ENCODE data around the gene GNG14.
"Not testable (repeated sequence)": the region's sequence is repeated elsewhere in the genome, so short reads cannot be mapped to it uniquely, and the experiment has no call there.

GNG14 gene

DNA sequence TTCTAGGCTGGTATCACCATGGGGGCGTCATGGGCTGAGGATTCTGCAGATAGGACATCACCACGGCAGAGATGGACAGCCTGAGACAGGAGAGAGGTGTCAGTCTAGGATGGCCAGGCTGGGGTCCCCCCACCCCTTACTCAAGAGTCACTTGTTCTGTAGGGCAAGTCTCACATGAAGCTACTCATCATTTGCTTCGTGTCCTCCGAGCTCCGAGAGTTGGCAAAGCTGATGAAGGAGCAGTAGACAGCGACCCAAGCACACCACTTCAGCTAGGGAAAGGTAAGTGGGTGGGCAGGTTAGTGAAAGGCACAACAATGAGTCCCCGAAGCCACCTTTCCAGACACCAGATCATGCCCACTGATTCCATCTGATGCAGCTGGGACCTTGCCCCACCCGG is 19.5 kb upstream of the GNG14 start:
- DNase-seq, result no peak

DNA sequence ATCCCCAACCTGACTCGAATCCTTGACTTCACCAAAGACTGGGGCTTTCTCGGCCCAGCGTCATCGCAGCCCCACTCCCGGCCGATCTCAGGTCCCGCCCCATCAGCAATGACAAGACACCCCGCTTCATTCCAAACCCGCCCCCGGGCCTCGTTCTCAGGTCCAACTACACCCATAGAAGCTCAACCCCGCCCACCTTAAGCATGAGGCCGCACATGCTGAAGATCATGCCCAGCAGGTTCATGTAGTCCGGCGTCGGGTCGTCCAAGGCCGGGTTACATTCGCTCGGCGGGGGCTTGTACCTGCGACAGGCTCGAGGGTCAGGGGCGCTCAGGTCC is 18.9 kb upstream of the GNG14 start:
- DNase-seq, result peak; percentile 54

DNA sequence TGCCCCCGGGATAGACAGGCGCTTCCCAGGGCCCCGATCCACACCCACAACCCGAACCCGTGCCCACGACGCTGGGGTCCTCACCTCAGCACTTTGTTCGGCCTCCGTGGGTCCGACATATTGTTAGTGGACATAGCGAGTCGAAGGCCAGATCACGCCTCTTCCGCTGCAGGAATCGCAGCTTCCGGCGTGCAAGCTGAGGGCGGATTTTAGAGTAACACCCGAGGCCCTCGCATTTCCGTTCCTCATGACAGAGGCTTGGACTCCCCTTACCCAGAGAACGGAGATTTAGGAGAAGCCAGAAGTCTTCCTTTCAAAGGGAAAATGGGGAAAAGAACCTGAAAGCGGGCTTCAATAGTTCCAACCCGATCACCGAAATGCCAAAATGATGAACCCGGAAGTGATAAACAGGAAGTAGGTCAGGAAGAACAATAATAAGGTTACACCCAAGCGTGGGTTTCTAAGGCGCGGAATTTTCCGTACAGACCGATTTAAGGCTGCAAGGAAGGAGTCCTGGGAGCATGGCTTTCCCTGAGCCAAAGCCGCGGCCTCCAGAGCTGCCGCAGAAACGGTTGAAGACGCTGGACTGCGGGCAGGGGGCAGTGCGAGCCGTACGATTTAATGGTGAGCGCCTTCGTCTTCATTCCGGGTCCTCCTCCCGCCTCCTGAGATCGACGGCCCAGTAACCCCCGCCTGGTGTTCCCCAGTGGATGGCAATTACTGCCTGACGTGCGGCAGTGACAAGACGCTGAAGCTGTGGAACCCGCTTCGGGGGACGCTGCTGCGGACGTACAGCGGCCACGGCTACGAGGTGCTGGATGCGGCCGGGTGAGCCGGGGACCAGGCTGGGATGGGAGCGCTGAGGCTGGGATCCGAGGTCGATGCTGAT is 18.3 kb upstream of the GNG14 start:
- DNase-seq, result peak; percentile 85

DNA sequence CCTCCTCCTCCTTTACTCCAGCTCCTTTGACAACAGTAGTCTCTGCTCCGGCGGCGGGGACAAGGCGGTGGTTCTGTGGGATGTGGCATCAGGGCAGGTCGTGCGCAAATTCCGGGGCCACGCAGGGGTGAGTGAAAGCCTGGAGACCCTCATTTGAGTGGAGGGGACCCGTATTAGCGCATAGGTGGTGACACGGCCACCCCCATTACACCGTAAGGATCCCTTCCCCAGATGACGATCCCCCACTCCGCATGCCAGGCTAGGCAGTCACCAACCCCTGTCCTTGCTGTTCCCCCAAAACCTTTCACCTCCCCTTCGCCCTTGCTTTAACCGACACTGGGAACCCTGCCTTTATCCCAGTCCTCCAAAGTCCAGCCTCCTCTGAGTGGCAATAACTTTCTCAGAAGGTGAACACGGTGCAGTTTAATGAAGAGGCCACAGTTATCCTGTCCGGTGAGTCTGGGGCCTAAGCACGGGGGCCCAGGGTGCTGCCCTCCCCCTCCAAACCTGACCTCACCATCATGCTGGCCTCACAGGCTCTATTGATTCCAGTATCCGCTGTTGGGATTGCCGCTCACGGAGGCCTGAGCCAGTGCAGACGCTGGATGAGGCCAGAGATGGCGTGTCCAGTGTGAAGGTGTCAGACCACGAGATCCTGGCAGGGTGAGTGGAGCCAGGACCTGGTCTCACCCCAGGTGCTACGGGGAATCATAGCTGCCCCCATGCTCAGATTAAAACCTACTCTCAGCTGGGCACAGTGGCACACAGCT is 17.5 kb upstream of the GNG14 start:
- DNase-seq, result no peak

DNA sequence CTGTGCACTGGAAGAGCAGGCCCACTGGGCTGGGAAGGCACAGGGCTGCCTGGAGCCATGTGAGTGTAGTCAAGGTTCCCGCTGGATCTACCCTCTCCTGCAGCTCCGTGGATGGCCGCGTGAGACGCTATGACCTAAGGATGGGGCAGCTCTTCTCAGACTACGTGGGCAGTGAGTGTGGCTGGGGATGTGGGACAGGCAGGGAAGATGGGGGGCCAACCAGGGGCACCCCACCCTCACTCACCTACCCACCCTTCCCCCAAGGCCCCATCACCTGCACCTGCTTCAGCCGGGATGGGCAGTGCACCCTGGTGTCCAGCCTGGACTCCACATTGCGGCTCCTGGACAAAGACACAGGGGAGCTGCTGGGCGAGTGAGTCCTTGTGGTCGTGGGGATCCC is 15.1 kb upstream of the GNG14 start:
- no peak for DNase-seq

DNA sequence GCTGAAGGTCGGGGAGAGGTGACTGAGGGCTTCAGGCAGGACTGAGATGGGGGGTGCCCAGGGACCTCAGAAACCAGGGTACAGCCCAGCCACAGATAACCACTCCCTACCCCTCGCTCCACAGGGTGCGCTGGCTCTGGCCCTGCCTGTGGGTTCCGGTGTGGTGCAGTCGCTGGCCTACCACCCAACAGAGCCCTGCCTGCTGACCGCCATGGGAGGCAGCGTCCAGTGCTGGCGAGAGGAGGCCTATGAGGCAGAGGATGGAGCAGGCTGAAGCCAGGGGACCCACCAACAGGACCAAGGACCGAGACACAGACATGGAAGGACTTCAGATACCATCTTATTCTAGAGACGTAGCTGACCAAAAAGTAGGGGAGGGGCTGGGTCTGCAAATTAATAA is 12.4 kb upstream of the GNG14 start:
- DNase-seq, result no peak

DNA sequence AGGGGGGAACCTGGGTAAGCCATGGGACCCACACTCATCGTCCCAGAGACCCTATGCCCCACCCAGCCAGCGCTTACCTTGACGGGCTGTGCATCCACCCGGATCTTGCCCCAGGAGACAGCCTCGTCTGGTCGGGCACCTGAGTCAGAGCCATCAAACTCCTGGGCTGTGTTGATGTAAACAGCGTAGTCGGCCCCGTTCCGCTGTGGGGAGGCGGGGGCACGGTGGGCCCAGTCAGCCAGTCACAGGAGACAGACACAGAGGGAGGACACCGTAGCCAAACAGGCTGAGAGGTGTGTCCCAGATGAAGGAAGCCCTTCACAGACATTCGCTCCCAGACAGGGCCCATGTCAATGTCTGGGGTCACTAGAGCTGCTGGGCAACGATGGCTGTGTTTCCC is 11.9 kb upstream of the GNG14 start:
- DNase-seq, result no peak

DNA sequence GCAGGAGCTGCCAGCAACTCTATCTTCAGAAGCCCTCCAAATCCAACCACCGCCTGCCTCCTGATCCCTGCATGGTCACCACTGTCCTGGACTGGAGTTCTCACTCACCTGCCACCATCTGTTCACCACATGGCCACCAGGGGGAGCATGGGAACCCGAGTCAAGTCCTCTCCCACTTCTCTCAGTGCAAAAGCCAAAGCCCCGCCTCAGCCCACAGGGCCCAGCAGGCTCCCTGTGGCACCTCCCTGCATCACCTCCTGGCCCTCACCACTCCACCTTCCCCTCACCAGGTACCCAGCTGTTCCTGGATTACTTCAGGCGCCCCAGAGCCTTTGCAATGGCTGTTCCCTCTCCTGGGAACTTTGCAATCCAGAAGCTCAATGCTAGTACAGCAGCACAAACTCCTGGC is 11.4 kb upstream of the GNG14 start:
- peak; percentile 73 for DNase-seq

DNA sequence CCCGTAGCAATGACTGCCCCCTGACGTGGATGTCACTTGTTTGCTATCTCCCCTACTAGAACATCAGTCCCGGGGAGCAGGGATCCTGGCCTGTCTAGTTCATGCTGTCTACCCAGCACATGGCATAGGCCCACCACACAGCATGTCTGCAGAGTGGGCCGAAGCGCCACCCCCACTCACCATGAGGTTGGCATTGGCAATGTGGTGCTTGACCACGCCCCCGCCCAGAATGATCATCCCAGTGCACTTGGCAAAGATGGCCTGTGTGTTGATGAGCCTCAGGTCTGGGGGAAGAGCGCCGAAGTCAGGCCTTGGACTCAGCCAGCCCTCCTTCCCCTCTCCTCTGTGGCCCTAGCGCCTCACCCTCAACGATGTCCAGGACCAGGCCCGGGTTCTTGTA is 10.9 kb upstream of the GNG14 start:
- no peak for DNase-seq

DNA sequence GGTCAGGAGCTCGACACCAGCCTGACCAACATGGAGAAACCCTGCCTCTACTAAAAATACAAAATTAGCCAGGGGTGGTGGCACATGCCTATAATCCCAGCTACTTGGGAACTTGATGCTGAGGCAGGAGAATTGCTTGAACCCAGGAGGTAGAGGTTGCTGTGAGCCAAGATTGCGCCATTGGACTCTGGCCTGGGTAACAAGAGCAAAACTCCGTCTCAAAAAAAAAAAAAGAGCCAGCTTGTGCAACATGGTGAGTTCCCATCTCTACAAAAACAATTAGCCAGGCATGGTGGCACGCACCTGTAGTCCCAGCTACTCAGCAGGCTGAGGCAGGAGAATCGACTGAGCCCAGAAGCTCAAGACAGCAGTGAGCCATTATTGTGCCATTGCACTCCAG is 9.8 kb upstream of the GNG14 start:
- not testable (repeated sequence) for DNase-seq

DNA sequence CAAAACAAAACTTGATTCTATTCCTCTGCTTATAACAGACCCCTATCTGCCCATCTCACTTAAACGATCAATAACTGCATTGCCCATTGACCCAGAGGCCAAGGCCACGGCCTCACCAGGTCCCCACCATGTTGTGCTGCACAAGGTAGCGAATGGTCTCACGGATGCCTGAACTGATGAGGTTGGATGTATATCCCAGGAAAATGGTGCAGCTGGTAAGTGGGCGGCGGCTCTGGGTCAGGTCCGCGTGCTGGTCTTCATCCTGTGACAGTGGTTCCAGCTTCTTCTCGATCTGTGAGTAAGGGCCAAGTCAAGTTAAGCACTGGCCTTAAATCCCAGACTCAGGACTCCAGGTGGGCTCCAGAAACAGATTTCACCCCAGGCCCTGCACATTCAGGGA is 7.8 kb upstream of the GNG14 start:
- no peak for DNase-seq

DNA sequence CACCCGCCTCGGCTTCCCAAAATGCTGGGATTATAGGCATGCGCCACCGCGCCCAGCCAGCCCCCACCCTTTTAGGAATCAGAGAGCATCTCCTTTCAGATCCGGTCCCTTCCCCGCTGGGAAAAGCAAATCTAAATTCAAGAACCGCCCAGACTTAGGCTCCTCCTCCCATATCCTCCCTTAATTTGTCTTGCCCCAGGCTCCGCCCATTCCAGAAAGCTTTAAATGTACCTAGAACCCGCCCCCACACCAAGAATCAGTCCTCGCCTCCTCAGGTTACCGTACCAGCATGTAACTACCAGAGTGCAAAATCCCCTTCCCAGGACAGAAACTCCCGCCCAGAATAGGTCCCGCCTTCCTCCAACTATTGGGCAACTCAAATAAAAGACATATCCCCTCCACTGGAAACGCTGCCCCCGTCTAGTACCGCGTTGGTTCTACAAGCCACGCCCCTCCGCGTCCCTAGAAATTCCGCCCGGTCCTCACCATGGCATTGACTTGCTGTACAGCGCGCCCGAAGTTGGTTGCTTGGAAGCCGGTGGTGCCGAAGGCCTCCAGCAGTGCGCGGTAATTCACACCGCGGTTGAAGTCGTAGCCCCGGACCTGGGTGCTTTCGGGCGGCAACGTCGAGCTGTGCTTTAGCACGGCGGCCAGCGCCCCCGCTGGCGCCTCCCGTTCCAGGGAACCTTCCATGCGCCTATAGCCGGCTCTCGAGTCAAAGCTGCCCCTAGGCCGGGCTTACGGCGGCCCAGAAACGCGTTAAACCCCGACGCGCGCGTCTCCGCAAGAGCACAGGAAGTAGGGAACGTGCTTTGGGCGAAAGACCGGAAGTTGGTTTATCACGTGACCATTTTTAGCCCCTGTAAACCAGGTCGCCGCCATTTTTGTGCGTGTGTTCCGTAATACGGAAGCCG is 6.5 kb upstream of the GNG14 start, which contains the start of gene DHPS:
Gene DHPS (minus strand): TSS at position 807 of the 914 bp plus-strand sequence. CDS start 114 bp downstream, at position 693.
- peak; percentile 97 for DNase-seq

DNA sequence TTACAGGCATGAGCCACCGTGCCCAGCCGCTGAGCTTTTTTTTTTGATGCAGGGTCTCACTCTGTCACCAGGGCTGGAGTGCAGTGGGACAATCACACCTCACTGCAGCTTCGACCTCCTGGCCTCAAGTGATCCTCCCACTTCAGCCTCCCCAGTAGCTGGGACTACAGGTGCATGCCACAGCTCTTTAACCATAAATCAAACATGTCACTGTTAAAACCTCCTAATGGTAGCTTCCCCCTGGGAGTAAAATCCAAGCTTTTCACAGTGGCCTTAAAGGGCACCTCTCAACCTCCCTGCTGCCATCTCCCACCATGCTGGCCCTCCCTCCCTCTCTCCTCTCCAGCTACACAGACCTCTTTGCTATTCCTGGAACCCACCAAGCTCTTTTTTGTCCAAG is 2.0 kb upstream of the GNG14 start:
- no peak for DNase-seq

DNA sequence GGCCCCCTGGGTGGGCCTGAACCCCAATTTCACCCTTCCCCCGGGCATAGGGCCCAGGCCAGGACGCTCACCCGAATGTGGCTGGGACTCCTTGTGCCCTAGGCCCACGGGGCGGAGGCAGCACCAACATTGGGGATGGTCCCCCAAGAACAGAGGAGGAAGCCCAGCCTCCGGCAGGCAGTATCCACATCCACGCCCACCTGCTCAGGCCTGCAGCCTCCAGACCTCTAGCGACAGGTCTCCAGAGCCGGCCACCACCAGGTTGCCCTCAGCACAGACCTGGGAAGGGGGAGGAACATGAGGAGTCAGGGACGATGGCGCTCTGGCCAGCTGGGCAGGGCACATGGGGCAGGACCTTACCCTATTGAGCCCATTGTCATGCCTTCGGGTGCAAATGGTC is 1.2 kb downstream of the GNG14 start:
- DNase-seq, result no peak

DNA sequence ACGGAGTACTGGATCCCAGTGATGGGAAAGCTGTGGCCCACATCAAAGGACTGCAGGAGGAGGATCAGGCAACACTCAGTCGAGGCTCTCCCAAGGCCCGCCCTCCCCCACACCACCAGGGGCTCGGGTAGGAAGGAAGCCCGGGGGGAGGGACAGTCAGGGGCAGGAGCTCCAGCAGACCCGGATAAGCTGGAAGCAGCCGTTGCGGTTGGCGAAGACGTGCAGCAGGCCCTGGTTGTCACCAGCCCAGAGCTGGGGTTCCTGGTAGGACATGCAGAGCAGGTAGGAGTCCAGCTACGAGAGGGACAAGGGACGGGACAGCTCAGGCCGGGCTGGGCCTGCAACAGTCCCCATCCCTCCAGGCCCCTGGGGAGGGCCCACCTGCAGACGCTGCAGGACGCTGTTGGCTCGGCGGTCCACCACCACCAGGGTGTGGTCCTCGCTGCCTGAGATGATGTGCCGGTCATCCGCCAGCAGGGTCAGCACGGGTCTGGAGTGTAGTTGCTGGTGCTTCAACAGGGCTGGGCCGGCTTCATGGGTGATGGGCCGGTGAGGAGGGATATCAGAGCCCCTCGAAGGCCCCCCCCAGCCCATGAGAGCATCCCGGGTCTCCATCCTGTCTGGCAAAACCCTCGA is 1.9 kb downstream of the GNG14 start:
- no peak for DNase-seq

DNA sequence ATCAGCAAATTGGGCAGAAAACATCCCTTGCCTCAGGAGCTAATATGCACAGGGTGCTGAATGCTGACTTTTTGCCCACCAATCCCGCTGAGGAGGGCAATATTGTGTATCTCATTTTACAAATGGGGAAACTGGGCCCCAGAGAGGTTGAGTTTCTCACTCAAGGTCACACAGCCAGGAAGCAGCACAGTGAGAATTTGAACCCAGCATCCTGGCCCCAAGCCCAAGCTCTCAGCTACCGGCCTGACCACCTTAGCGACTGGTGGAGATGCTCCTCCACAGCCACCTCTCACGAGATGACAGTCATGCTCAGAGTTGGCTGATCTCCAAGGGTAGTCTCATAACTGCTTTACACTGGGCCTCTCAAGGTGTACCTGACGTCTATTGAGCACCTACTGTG is 5.2 kb downstream of the GNG14 start:
- no peak for DNase-seq

DNA sequence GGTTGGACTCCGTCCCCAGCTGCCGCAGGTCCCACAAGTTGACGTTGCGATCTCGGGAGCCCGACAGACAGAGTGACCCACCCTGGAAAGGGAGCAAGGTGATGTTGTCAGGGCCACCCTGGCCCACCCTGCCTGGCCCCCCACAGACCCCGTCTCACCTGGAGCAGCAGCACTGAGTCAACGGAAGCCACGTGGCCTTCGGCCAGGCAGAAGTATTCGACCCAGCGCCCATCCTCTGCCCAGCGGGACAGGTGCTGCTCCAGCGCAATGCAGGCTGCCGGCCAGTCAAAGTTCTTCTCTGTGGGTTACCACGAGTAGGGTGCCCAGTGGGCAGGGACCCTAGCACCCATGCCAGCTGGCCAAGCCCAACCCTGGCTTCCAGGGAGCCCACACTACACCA is 6.8 kb downstream of the GNG14 start:
- DNase-seq, result no peak

DNA sequence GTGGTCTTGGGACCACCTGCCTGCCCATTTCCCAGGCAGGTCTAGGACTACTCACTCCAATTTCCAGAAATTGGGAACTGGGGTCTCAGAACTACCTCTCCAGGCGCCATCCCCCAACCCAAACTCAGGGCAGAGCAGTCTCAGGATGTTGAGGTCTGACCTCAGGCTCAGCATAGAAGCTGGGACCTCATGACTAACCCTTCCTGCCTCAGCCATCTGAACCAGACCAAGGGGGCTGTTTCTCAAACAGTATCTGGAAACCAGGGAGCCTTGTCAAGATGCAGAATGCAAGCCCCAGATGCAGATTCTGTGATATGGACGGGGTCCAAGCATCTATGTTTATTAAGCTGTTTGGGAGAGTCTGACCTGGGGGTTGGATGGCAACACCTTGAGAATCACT is 7.3 kb downstream of the GNG14 start:
- DNase-seq, result no peak

DNA sequence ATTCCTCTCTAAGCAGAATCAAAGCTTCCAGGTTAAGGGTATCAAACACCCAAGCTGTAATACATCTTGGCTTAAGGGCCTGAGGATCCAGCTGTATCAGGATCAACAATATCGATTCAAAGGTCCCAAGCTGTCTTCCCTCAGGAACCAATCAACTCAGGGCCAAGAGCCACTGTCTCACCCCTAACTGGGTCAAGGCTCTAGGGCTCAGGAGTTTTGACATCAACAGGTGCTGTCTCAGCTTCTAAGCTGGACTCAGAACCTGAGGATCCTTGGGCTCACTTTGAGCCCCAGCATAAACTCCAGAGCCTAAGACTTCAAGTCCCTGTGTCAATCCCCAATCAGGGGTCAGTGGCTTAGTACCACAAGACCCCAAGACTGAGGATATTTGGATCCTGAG is 7.7 kb downstream of the GNG14 start:
- no peak for DNase-seq

DNA sequence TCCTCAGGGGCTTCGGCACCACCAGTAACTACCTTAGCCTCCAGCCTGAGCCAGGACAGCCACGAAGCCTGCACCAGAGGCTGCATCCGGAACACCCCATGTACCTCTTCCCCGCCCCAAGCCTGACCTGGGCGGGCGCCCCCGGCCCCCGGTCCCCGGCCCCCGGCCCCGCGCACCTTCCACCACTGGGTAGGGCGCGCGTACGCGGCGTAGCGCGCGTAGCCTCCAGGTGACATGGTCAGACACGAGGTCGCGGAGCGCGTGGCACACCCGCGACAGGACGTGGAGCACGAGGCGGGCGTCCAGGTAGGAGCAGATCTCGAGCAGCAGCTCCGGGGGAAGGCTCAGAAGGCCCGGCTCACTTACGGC is 8.2 kb downstream of the GNG14 start:
- no peak for DNase-seq

DNA sequence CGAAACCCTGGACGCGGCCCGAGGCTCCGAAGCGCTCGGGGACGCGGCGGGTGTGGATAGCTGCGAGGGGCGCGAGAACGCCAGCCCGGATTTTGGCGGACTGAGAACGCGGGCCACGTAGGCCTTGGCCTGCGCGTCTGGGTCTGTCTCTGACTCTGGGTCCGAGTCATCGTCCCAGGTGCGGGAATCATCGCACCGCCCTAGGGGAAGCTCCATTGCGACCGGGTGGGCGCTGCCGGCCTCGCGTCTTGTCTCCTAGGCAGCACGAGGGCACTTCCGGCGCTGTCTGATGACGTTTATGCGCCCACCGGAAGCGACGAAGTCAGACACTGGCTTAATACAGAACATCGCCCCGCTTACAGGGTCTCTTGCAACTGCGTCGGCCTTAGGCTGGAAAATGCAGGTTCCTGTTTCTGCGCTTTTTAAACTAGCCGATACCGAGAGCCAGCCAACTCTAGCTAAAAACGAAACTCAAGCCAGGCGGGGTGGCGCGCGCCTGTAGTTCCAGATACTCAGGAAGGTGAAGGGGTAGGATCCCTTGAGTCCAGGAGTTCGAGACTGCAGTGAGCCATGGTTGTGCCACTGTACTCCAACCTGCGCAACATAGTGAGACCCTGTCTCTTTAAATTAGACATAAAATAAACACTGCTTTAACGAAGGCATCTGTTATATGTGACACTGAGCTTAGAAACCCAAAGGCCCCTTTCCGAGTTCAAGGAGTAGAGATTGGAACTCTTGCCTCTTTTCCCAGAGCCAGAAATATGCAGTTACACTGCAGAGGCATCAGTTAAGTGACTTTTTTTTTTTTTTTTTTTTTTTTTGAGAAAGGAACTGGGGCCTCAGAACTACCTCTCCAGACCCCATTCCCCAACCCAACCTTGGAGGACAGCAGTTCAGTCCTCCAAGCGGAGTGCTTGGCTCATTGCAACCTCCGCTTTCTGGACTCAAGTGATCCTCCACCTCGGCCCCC is 8.9 kb downstream of the GNG14 start, which contains the start of gene FBXW9:
Gene FBXW9 (minus strand): TSS at position 266 of the 970 bp plus-strand sequence. CDS start 50 bp downstream, at position 216.
- DNase-seq, result peak; percentile 97
